Stomach (tissue), 4 donors: ENCODE data around the gene UNC45A.

Experiments
- EP300 ChIP-seq: sonication (generic); formaldehyde crosslinking; IDR thresholded peaks from one replicate; pipeline ENCODE4 v1.6.1; 2017; ENCODE audit warnings: antibody characterized with exemption
- POLR2A ChIP-seq, 4 donors: fragments of 450-650 bp; IDR thresholded peaks; one replicate each; pipeline ENCODE4 v1.6.1; 2016; ENCODE audit warnings: antibody characterized with exemption in 4 of 4, control low read depth in 2 of 4, mild to moderate bottlenecking in 1 of 4, moderate library complexity in 1 of 4
- POLR2AphosphoS5 ChIP-seq, 3 donors: sonication (generic); formaldehyde crosslinking; IDR thresholded peaks; one replicate each; pipeline ENCODE4 v1.6.1; 2016; ENCODE audit warnings: antibody characterized with exemption in 3 of 3
- TF ChIP-seq, protein P1 (sequence below), 7 experiments: fragments of 450-650 bp in 4 of 7; fragments of 200-600 bp in 3 of 7; sonication (generic) in 3 of 7; IDR thresholded peaks; one replicate each; pipeline ENCODE4 v1.5.1; 2016 to 2019; ENCODE audit warnings: antibody characterized with exemption in 7 of 7, control low read depth in 2 of 7, mild to moderate bottlenecking in 1 of 7

- TF ChIP-seq, protein P1, sequence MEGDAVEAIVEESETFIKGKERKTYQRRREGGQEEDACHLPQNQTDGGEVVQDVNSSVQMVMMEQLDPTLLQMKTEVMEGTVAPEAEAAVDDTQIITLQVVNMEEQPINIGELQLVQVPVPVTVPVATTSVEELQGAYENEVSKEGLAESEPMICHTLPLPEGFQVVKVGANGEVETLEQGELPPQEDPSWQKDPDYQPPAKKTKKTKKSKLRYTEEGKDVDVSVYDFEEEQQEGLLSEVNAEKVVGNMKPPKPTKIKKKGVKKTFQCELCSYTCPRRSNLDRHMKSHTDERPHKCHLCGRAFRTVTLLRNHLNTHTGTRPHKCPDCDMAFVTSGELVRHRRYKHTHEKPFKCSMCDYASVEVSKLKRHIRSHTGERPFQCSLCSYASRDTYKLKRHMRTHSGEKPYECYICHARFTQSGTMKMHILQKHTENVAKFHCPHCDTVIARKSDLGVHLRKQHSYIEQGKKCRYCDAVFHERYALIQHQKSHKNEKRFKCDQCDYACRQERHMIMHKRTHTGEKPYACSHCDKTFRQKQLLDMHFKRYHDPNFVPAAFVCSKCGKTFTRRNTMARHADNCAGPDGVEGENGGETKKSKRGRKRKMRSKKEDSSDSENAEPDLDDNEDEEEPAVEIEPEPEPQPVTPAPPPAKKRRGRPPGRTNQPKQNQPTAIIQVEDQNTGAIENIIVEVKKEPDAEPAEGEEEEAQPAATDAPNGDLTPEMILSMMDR (IDR thresholded peaks at IDR 0.05), result no peak
- TF ChIP-seq POLR2A (IDR thresholded peaks at IDR 0.05), result no peak
- TF ChIP-seq EP300, result no peak
- TF ChIP-seq POLR2AphosphoS5 (IDR thresholded peaks at IDR 0.05), result no peak
Observed at GRCh38 chr15:90912770-90913075, 22.4 kb upstream of the UNC45A start.
